ENCODE data around the gene BMP8B. TPM values are rescaled to one million over a fixed set of nuclear protein-coding genes. Genes with fewer than 3 reads are reported as not detected.

Gene BMP8B
- total RNA-seq, 1 experiment from 2014 or later, result 5.9 TPM

GRCh38 chr1:39717809-39718208 is 70.9 kb downstream of the BMP8B start:
- ChIA-PET CTCF (no interaction called here), POLR2A (no interaction called here)
- Histone ChIP-seq H3K27me3 (replicated peaks; ENCODE audit: control insufficient read depth, insufficient read depth, low read length) (no peaks in the 10 kb centered on the region), H3K36me3 (ENCODE audit: control insufficient read depth, insufficient read depth, low read length) (no peaks in the 10 kb centered on the region), H3K4me1 (no peaks in the 10 kb centered on the region), H3K9me3 (no peaks in the 10 kb centered on the region), H3K4me3 (ENCODE audit: low read depth, low read length) (no peak overlapping the region)
- Mint-ChIP-seq H3K4me1 (ENCODE audit: low read depth, unreplicated experiment) (no peaks in the 10 kb centered on the region), H3K27me3 (ENCODE audit: insufficient read depth, unreplicated experiment) (peaks cover 8% of the 10 kb centered on the region), H3K9me3 (ENCODE audit: unreplicated experiment) (no peaks in the 10 kb centered on the region), H3K36me3 (ENCODE audit: insufficient read depth, unreplicated experiment) (no peaks in the 10 kb centered on the region), H3K27ac (ENCODE audit: unreplicated experiment) (no peak overlapping the region), H3K4me3 (ENCODE audit: unreplicated experiment) (no peak overlapping the region)
- no TSS peak for BruUV-seq (replicated peaks)
- intact Hi-C loops (cut with micrococcal nuclease; ENCODE audit: unreplicated experiment), result no loop called here
- no peak for DNase-seq
- TF ChIP-seq CTCF (IDR thresholded peaks at IDR 0.05; ENCODE audit: insufficient read depth in 1 of 2, low read depth in 1 of 2, low read length in 1 of 2, severe bottlenecking in 1 of 2, unreplicated experiment in 1 of 2), result no peak

GRCh38 chr1:39713557-39713956 is 75.1 kb downstream of the BMP8B start:
- no TSS peak for BruUV-seq (replicated peaks)
- Histone ChIP-seq H3K4me3 (ENCODE audit: low read depth, low read length) (no peak overlapping the region), H3K4me1 (peaks cover 6% of the 10 kb centered on the region), H3K27me3 (replicated peaks; ENCODE audit: control insufficient read depth, insufficient read depth, low read length) (no peaks in the 10 kb centered on the region), H3K9me3 (no peaks in the 10 kb centered on the region), H3K36me3 (ENCODE audit: control insufficient read depth, insufficient read depth, low read length) (no peaks in the 10 kb centered on the region)
- no peak for DNase-seq
- CTCF ChIA-PET, result no interaction called here
- H3K36me3 Mint-ChIP-seq (ENCODE audit: insufficient read depth, unreplicated experiment), result no peaks in the 10 kb centered on the region
- H3K27me3 Mint-ChIP-seq (ENCODE audit: insufficient read depth, unreplicated experiment), result peaks cover 8% of the 10 kb centered on the region
- no peaks in the 10 kb centered on the region for H3K9me3 Mint-ChIP-seq (ENCODE audit: unreplicated experiment)
- no peak overlapping the region for H3K4me3 Mint-ChIP-seq (ENCODE audit: unreplicated experiment)
- intact Hi-C loops (cut with micrococcal nuclease; ENCODE audit: unreplicated experiment), result no loop called here
- TF ChIP-seq CTCF (IDR thresholded peaks at IDR 0.05; ENCODE audit: insufficient read depth in 1 of 2, low read depth in 1 of 2, low read length in 1 of 2, severe bottlenecking in 1 of 2, unreplicated experiment in 1 of 2), result no peak
- H3K4me1 Mint-ChIP-seq (ENCODE audit: low read depth, unreplicated experiment), result peaks cover 10% of the 10 kb centered on the region
- POLR2A ChIA-PET, result no interaction called here
- H3K27ac Mint-ChIP-seq (ENCODE audit: unreplicated experiment), result no peak overlapping the region

GRCh38 chr1:39711966-39712340 is 76.7 kb downstream of the BMP8B start:
- intact Hi-C loops (cut with micrococcal nuclease; ENCODE audit: unreplicated experiment), result no loop called here
- peak overlapping the region; percentile 2 for H3K27ac Mint-ChIP-seq (ENCODE audit: unreplicated experiment)
- Histone ChIP-seq H3K36me3 (ENCODE audit: control insufficient read depth, insufficient read depth, low read length) (no peaks in the 10 kb centered on the region), H3K27me3 (replicated peaks; ENCODE audit: control insufficient read depth, insufficient read depth, low read length) (no peaks in the 10 kb centered on the region), H3K4me1 (peaks cover 6% of the 10 kb centered on the region), H3K9me3 (no peaks in the 10 kb centered on the region), H3K4me3 (ENCODE audit: low read depth, low read length) (no peak overlapping the region)
- TF ChIP-seq CTCF (IDR thresholded peaks at IDR 0.05; ENCODE audit: insufficient read depth in 1 of 2, low read depth in 1 of 2, low read length in 1 of 2, severe bottlenecking in 1 of 2, unreplicated experiment in 1 of 2), result no peak
- H3K4me1 Mint-ChIP-seq (ENCODE audit: low read depth, unreplicated experiment), result peaks cover 10% of the 10 kb centered on the region
- DNase-seq, result no peak
- no peak overlapping the region for H3K4me3 Mint-ChIP-seq (ENCODE audit: unreplicated experiment)
- BruUV-seq (replicated peaks), result no TSS peak
- POLR2A ChIA-PET, result interaction anchor here (0.7 kb wide), 1 partner anchor 84 kb away, joined by 9 read pairs; no protein-coding TSS in a partner anchor
- no peaks in the 10 kb centered on the region for H3K9me3 Mint-ChIP-seq (ENCODE audit: unreplicated experiment)
- CTCF ChIA-PET, result no interaction called here
- H3K36me3 Mint-ChIP-seq (ENCODE audit: insufficient read depth, unreplicated experiment), result no peaks in the 10 kb centered on the region
- no peaks in the 10 kb centered on the region for H3K27me3 Mint-ChIP-seq (ENCODE audit: insufficient read depth, unreplicated experiment)

Measured in Caco-2 (cell line).